ENCODE measurements around the gene RBFOX2. TPM values are rescaled to one million over a fixed set of nuclear protein-coding genes. Genes with fewer than 3 reads are reported as not detected.

The RBFOX2 gene
- total and polyA plus RNA-seq, 2 of the 8 experiments (the other 6 are each of a cell fraction or from before 2014, with no cell fraction given) = 121 to 122 TPM

DNA sequence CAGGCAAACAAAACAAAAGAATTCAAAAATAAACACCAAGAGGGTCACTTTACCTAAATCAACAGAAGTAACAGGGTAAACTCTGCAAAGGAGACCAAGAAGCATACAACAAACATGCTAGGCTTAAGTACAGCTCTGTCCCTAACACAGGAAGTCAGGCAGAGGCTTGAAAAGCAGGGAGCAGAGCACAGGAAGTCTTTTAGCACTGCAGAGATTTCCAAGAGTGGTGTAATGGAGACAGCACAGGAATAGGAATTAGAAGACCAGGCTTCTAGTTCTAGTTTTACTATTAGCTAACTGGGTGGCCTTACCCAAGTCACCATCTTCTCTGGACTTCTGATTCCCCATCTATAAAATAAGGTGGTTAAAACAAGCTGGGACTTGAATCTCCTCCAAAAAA lies 1.9 kb downstream of the RBFOX2 start (continued):
- TF ChIP-seq, protein P1, sequence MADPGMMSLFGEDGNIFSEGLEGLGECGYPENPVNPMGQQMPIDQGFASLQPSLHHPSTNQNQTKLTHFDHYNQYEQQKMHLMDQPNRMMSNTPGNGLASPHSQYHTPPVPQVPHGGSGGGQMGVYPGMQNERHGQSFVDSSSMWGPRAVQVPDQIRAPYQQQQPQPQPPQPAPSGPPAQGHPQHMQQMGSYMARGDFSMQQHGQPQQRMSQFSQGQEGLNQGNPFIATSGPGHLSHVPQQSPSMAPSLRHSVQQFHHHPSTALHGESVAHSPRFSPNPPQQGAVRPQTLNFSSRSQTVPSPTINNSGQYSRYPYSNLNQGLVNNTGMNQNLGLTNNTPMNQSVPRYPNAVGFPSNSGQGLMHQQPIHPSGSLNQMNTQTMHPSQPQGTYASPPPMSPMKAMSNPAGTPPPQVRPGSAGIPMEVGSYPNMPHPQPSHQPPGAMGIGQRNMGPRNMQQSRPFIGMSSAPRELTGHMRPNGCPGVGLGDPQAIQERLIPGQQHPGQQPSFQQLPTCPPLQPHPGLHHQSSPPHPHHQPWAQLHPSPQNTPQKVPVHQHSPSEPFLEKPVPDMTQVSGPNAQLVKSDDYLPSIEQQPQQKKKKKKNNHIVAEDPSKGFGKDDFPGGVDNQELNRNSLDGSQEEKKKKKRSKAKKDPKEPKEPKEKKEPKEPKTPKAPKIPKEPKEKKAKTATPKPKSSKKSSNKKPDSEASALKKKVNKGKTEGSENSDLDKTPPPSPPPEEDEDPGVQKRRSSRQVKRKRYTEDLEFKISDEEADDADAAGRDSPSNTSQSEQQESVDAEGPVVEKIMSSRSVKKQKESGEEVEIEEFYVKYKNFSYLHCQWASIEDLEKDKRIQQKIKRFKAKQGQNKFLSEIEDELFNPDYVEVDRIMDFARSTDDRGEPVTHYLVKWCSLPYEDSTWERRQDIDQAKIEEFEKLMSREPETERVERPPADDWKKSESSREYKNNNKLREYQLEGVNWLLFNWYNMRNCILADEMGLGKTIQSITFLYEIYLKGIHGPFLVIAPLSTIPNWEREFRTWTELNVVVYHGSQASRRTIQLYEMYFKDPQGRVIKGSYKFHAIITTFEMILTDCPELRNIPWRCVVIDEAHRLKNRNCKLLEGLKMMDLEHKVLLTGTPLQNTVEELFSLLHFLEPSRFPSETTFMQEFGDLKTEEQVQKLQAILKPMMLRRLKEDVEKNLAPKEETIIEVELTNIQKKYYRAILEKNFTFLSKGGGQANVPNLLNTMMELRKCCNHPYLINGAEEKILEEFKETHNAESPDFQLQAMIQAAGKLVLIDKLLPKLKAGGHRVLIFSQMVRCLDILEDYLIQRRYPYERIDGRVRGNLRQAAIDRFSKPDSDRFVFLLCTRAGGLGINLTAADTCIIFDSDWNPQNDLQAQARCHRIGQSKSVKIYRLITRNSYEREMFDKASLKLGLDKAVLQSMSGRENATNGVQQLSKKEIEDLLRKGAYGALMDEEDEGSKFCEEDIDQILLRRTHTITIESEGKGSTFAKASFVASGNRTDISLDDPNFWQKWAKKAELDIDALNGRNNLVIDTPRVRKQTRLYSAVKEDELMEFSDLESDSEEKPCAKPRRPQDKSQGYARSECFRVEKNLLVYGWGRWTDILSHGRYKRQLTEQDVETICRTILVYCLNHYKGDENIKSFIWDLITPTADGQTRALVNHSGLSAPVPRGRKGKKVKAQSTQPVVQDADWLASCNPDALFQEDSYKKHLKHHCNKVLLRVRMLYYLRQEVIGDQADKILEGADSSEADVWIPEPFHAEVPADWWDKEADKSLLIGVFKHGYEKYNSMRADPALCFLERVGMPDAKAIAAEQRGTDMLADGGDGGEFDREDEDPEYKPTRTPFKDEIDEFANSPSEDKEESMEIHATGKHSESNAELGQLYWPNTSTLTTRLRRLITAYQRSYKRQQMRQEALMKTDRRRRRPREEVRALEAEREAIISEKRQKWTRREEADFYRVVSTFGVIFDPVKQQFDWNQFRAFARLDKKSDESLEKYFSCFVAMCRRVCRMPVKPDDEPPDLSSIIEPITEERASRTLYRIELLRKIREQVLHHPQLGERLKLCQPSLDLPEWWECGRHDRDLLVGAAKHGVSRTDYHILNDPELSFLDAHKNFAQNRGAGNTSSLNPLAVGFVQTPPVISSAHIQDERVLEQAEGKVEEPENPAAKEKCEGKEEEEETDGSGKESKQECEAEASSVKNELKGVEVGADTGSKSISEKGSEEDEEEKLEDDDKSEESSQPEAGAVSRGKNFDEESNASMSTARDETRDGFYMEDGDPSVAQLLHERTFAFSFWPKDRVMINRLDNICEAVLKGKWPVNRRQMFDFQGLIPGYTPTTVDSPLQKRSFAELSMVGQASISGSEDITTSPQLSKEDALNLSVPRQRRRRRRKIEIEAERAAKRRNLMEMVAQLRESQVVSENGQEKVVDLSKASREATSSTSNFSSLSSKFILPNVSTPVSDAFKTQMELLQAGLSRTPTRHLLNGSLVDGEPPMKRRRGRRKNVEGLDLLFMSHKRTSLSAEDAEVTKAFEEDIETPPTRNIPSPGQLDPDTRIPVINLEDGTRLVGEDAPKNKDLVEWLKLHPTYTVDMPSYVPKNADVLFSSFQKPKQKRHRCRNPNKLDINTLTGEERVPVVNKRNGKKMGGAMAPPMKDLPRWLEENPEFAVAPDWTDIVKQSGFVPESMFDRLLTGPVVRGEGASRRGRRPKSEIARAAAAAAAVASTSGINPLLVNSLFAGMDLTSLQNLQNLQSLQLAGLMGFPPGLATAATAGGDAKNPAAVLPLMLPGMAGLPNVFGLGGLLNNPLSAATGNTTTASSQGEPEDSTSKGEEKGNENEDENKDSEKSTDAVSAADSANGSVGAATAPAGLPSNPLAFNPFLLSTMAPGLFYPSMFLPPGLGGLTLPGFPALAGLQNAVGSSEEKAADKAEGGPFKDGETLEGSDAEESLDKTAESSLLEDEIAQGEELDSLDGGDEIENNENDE (IDR thresholded peaks at IDR 0.05; ENCODE audit: insufficient replicate concordance, low read length) = no peak
- no peak for TF ChIP-seq RAD21 (IDR thresholded peaks at IDR 0.05 in 1 of 2, conservative IDR thresholded peaks at IDR 0.05 in 1 of 2; ENCODE audit: low read depth in 2 of 2, low read length in 2 of 2)
- TF ChIP-seq KDM5A (IDR thresholded peaks at IDR 0.05; ENCODE audit: low read length) = no peak
- no peak for TF ChIP-seq SAP30 (IDR thresholded peaks at IDR 0.05; ENCODE audit: insufficient read depth, insufficient replicate concordance, low read length)
- TF ChIP-seq ZNF274 (IDR thresholded peaks at IDR 0.05; ENCODE audit: borderline replicate concordance, extremely low read depth, low read length) = no peak
- no peak for TF ChIP-seq HDAC2 (IDR thresholded peaks at IDR 0.05; ENCODE audit: borderline replicate concordance in 1 of 2, low read depth in 2 of 2, low read length in 2 of 2)
- no peak for TF ChIP-seq TAF7 (optimal IDR thresholded peaks at IDR 0.05; ENCODE audit: borderline replicate concordance, low read depth, low read length)
- TF ChIP-seq BRCA1 (IDR thresholded peaks at IDR 0.05; ENCODE audit: low read depth, low read length) = no peak
- no peak for TF ChIP-seq CREB1 (IDR thresholded peaks at IDR 0.05)
- no peak for TF ChIP-seq CHD1 (IDR thresholded peaks at IDR 0.05; ENCODE audit: low read depth, low read length)
- TF ChIP-seq POLR2A (IDR thresholded peaks at IDR 0.05; ENCODE audit: control extremely low read depth in 1 of 2, low read depth in 2 of 2, low read length in 2 of 2) = no peak
- TF ChIP-seq TCF12 (IDR thresholded peaks at IDR 0.05; ENCODE audit: low read depth, low read length) = no peak

All from H1 (cell line).